Kidney (tissue), 14 donors: ENCODE results near the gene OSBPL9. TPM values are rescaled to one million over a fixed set of nuclear protein-coding genes. Genes with fewer than 3 reads are reported as not detected.
"Not testable (repeated sequence)": the region's sequence is repeated elsewhere in the genome, so short reads cannot be mapped to it uniquely, and the experiment has no call there.

ENCODE experiments used
- DNase-seq, 5 donors: peaks; one replicate each; pipeline ENCODE4 v3.0.0-alpha.2; 2013 to 2020
- FAIRE-seq: peaks from 2 replicates; lab custom pipeline; 2012; peaks lifted over from hg19 to GRCh38; lab: Jason Lieb, UNC
- H3K27ac ChIP-seq, 2 donors: one replicate each; pipeline ENCODE4 v1.7.0; 2013; ENCODE audit warnings: low read depth in 2 of 2, low read length in 2 of 2, inconsistent platforms in 1 of 2
- H3K27me3 ChIP-seq: one replicate; pipeline ENCODE4 v1.7.1; 2013; ENCODE audit warnings: low read length, inconsistent platforms; ENCODE audit not compliant: control insufficient read depth, insufficient read depth
- H3K36me3 ChIP-seq, 3 donors: one replicate each; pipeline versions ENCODE4 v1.7.0 to v1.7.1; 2013; ENCODE audit warnings: low read length in 3 of 3, control low read depth in 1 of 3, inconsistent platforms in 1 of 3; ENCODE audit not compliant: insufficient read depth in 3 of 3, control insufficient read depth in 2 of 3
- H3K4me1 ChIP-seq, 3 donors: one replicate each; pipeline versions ENCODE4 v1.7.0 to v1.7.1; 2013; ENCODE audit warnings: low read length in 3 of 3, inconsistent platforms in 1 of 3, low read depth in 1 of 3; ENCODE audit not compliant: control insufficient read depth in 2 of 3, insufficient read depth in 2 of 3
- H3K4me3 ChIP-seq, 3 donors: one replicate each; pipeline versions ENCODE4 v1.7.0 to v1.8.1; 2013; ENCODE audit warnings: low read length in 3 of 3, control low read depth in 1 of 3, inconsistent platforms in 1 of 3
- H3K9ac ChIP-seq, 3 donors: one replicate each; pipeline versions ENCODE4 v1.7.0 to v1.7.1; 2013; ENCODE audit warnings: low read length in 3 of 3, control low read depth in 1 of 3, inconsistent platforms in 1 of 3
- H3K9me3 ChIP-seq, 3 donors: one replicate each; pipeline versions ENCODE4 v1.7.0 to v1.7.1; 2013; ENCODE audit warnings: low read length in 3 of 3, control low read depth in 1 of 3, inconsistent platforms in 1 of 3; ENCODE audit not compliant: control insufficient read depth in 2 of 3, insufficient read depth in 1 of 3
- CTCF ChIP-seq: IDR thresholded peaks from 3 replicates; pipeline ENCODE4 v1.5.1; 2012; ENCODE audit warnings: mild to moderate bottlenecking, moderate library complexity, borderline replicate concordance; ENCODE audit not compliant: insufficient read depth; ENCODE audit errors: extremely low read depth
- intact Hi-C: fragments of 100-400 bp; cut with DNase I; formaldehyde crosslinking; loops from one replicate; pipeline ENCODE4 v1.11.1; 2022
- polyA plus RNA-seq: library from polyadenylated mRNA; stranded (reverse); fragments of 350-450 nt; fragmentation: Illumina TruSeq; extraction: RNeasy Lipid Tissue Mini Kit (QIAGEN cat#74804); gene quantifications from one replicate; pipeline ENCODE4 v1.2.3, GENCODE V29; 2014; ENCODE audit warnings: low read depth, low replicate concordance; ENCODE audit not compliant: insufficient read depth
- total RNA-seq: library from RNA; stranded (reverse); fragmentation: NEBNext Ultra II Directional; extraction: Animal tissue kit (Norgen Biotek cat#: 25700); gene quantifications from one replicate; pipeline ENCODE4 v1.2.1, GENCODE V29; 2021
- donor health status: control.
- donor health status: control.
- donor health status: control.
- donor health status: control.
- donor health status: control.
- donor health status: DM: yes; HTN: yes; CAD: no.
- donor health status: Normal renal cell carcinoma (clear cell type).

OSBPL9 gene
- total and polyA plus RNA-seq, 2 donors from 2014 or later: 73.2 to 76.6 TPM

GRCh38 chr1:51607681-51608095 is 9.2 kb upstream of the OSBPL9 start:
- intact Hi-C loops: no loop called here
- H3K9ac ChIP-seq: no peak overlapping the region
- H3K4me1 ChIP-seq: no peaks in the 10 kb centered on the region
- H3K9me3 ChIP-seq: no peaks in the 10 kb centered on the region
- no peaks in the 10 kb centered on the region for H3K36me3 ChIP-seq
- TF ChIP-seq CTCF: no peak
- no peak for DNase-seq
- H3K27ac ChIP-seq: no peak overlapping the region
- no peak overlapping the region for H3K4me3 ChIP-seq
- no peaks in the 10 kb centered on the region for H3K27me3 ChIP-seq
- FAIRE-seq: no peak

GRCh38 chr1:51610104-51610503 is 6.8 kb upstream of the OSBPL9 start:
- H3K9me3 ChIP-seq, H3K4me3 ChIP-seq, H3K27me3 ChIP-seq, H3K9ac ChIP-seq, intact Hi-C loops, H3K27ac ChIP-seq, H3K36me3 ChIP-seq, H3K4me1 ChIP-seq, FAIRE-seq, DNase-seq: not testable (repeated sequence)

- no peak for DNase-seq
- no peak for TF ChIP-seq CTCF
- Histone ChIP-seq H3K36me3 (no peaks in the 10 kb centered on the region), H3K9me3 (no peaks in the 10 kb centered on the region), H3K4me1 (no peaks in the 10 kb centered on the region), H3K27ac (no peak overlapping the region), H3K4me3 (no peak overlapping the region), H3K9ac (no peak overlapping the region), H3K27me3 (no peaks in the 10 kb centered on the region)
- intact Hi-C loops: no loop called here
- no peak for FAIRE-seq
Observed at GRCh38 chr1:51610637-51611036, 6.3 kb upstream of the OSBPL9 start.

- FAIRE-seq: no peak
- H3K36me3 ChIP-seq: no peaks in the 10 kb centered on the region
- peaks cover 0 to 3% (median 0%) of the 10 kb centered on the region in 3 donors for H3K4me1 ChIP-seq
- peak in 2 of 5 donors; percentile 57 to 72 for DNase-seq
- no peak for TF ChIP-seq CTCF
- H3K9me3 ChIP-seq: no peaks in the 10 kb centered on the region
- H3K27me3 ChIP-seq: no peaks in the 10 kb centered on the region
- H3K9ac ChIP-seq: no peak overlapping the region
- no peak overlapping the region for H3K27ac ChIP-seq
- intact Hi-C loops: no loop called here
- no peak overlapping the region for H3K4me3 ChIP-seq
Observed at GRCh38 chr1:51612447-51612961, 4.4 kb upstream of the OSBPL9 start.
